ENCODE measurements around the gene TOGARAM2. TPM values are rescaled to one million over a fixed set of nuclear protein-coding genes. Genes with fewer than 3 reads are reported as not detected.

Gene TOGARAM2
- total RNA-seq, 1 donor from 2014 or later = not detected

DNA sequence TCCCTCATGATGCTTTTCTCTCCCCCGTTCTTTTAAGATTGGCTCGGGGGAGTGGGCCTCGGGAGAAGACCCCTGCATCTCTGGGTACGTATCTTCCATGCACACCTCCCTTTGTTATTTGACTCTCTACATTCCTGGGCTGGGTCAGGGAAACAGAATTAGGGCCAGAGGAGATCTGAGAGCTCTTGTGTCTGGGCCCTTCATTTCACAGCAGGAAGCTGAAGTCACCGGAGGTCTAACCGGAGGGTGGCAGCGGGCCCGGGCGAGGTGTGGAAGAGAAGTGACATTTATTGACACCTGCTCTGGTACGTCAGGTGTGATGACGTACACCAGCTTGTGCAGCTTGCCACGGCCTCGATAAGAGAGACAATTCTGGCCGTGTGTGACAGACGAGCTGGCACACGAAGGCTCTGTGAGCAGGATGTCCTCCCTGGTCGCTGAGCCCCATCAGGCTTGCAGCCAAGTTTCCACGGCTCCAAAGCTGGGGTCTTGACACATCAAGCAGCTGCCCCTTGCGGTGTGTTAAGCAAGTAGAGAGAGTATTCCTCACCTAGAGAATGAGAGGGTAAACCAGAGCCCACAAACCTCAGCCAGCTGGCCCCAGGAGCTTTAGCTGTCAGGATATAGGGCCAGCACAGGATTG, 30.4 kb downstream of the TOGARAM2 start:
- no peak overlapping the region for H3K4me3 ChIP-seq (ENCODE audit: low read depth, low read length)
- TF ChIP-seq, protein P1, sequence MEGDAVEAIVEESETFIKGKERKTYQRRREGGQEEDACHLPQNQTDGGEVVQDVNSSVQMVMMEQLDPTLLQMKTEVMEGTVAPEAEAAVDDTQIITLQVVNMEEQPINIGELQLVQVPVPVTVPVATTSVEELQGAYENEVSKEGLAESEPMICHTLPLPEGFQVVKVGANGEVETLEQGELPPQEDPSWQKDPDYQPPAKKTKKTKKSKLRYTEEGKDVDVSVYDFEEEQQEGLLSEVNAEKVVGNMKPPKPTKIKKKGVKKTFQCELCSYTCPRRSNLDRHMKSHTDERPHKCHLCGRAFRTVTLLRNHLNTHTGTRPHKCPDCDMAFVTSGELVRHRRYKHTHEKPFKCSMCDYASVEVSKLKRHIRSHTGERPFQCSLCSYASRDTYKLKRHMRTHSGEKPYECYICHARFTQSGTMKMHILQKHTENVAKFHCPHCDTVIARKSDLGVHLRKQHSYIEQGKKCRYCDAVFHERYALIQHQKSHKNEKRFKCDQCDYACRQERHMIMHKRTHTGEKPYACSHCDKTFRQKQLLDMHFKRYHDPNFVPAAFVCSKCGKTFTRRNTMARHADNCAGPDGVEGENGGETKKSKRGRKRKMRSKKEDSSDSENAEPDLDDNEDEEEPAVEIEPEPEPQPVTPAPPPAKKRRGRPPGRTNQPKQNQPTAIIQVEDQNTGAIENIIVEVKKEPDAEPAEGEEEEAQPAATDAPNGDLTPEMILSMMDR (conservative IDR thresholded peaks at IDR 0.05; ENCODE audit: low read depth, low read length) = no peak
- DNase-seq (ENCODE audit: low read depth) = no peak

DNA sequence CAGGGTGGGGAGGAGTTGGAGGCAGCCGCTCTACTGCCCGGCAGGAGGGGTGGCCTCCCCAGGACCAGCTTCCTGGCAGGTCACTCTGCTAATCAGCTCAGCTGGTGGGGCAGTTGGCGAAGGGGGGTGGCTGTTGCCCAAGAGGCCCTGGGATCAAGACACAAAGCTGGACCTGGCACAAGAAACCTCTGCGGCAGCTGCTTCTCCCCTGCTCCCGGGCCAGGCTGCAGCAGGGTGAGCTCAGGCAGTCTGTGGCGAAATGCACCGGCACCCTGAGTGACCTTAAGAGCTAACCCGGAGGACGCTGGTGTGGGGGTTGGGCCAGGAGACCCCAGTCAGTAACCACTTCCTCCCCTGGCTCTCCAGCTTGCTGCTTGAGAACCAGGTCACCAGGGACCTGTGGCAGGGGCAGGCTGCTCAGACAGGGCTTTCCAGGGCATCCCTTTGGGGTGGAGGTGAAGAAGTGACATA, 31.1 kb downstream of the TOGARAM2 start:
- DNase-seq (ENCODE audit: low read depth) = no peak
- TF ChIP-seq, protein P1 (conservative IDR thresholded peaks at IDR 0.05; ENCODE audit: low read depth, low read length) = no peak
- H3K4me3 ChIP-seq (ENCODE audit: low read depth, low read length) = no peak overlapping the region

DNA sequence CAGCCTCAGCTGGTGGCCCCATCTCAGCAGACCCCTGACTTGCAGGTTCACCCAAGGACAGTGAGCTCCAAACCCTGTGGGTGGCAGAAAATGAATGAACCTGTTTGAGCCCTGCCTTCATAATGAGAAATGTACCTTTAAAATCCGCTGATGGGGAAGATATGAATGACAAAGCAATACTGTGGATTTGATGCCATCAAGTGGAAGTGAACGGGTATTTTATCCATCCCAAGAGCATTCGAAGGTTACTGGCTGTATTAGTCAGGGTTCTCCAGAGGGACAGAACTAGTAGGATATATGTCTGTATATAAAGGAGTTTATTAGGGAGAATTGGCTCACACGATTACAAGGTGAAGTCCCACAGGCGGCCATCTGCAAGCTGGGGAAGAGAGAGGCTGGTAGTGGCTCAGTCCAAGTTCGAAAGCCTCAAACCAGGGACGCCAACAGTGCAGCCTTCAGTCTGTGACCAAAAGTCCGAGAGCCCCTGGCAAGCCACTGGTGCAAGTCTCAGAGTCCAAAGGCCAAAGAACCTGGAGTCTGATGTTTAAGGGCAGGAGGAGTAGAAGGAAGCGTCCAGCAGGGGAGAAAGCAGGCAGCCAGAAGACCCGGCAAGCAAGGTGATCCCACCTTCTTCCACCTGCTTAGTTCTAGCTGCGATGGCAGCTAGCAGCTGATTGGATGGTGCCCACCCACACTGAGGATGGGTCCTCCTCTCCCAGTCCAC, 32.1 kb downstream of the TOGARAM2 start:
- no peak for DNase-seq (ENCODE audit: low read depth)
- TF ChIP-seq, protein P1 (conservative IDR thresholded peaks at IDR 0.05; ENCODE audit: low read depth, low read length) = peak; percentile 23
- H3K4me3 ChIP-seq (ENCODE audit: low read depth, low read length) = no peak overlapping the region

DNA sequence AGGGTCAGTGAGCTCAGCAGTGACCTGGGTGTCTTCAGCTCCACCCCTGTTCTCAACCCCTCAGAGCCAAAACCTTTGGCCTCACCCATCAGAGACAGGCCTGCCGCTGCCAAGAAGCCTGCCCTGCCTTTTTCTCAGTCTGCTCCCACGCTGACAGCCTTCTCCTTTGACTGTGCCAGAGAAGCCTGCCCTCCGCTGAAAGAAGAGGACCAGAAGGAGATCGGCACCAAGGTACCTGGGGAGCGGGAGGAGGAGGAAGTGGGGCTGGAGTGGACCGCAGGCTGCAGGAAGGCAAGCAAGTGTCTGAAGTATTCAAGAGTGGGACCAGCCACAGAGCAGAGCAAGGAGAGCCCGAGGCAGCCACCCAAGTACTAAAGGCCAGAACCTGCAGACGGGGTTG, 33.2 kb downstream of the TOGARAM2 start:
- TF ChIP-seq, protein P1 (conservative IDR thresholded peaks at IDR 0.05; ENCODE audit: low read depth, low read length) = no peak
- DNase-seq (ENCODE audit: low read depth) = no peak
- H3K4me3 ChIP-seq (ENCODE audit: low read depth, low read length) = no peak overlapping the region

DNA sequence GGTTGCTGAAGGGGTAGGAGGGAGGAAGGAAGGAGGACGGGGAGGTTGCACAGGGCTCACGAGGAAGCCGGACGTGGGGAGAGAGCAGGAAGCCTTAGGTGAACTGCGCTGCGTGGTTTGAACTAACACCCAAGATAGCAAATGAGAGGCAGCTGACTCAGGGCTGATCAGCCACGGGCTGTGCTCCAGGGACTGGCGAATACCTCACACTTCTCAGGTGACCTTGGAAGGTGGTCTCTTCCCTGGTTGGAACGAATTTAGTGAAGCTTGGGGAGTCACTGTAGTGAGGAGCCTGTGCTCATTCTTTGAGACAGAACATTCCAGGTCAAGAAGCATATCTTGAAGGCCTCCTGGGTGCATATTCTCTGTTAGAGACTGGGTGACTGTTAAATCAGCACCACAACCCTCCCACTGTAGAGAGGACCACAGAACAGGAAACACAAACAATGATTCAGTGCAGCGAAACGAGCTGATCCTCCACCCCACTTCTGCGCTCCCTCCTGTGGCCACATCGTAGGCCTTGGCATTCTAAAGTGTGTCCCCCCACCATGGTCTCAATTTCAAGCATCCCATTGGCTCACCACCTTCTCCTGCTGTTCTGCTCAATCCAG, 33.8 kb downstream of the TOGARAM2 start:
- TF ChIP-seq, protein P1 (conservative IDR thresholded peaks at IDR 0.05; ENCODE audit: low read depth, low read length) = no peak
- DNase-seq (ENCODE audit: low read depth) = no peak
- no peak overlapping the region for H3K4me3 ChIP-seq (ENCODE audit: low read depth, low read length)

DNA sequence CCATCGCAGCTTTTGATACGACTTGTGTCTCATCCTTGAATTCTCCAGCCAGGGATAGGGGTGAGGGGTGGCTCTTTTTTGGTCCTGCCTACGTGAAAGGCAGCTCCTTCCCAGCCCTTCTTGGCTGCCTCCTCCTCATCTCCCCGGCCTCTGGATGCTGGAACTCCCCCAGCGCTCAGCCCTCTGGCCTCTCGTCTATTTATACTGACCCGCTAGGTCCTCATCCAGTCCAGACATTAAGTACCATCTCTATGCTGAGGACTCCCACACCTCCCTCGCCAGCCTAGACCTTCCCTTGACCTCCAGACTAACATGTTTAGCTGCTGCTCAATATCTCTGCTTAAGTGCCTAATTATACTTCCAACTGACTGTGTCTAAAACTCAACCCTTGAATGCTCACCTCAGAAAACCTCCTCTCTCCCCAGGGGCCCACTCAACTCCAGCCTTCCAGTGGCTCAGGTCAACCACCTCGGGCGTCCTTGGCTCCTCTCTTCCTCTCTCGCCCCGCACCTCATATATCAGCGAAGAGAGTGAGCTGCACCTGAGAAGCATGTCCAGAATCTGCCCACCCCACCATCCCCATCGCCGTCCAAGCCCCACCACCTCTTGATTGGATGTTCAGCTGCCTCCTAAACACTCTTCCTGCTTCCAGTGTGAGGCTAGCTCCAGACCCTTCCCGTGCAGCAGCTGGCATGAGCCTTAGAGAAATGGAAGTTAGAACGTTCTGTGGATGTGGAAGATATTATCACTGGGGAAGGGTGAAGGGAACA, 34.8 kb downstream of the TOGARAM2 start:
- TF ChIP-seq, protein P1 (conservative IDR thresholded peaks at IDR 0.05; ENCODE audit: low read depth, low read length) = no peak
- H3K4me3 ChIP-seq (ENCODE audit: low read depth, low read length) = no peak overlapping the region
- no peak for DNase-seq (ENCODE audit: low read depth)

Measured in epithelial cell of proximal tubule (primary cell).